Osteocyte (in vitro differentiated cells): Measurements from ENCODE around the gene PDE6B. TPM values are rescaled to one million over a fixed set of nuclear protein-coding genes. Genes with fewer than 3 reads are reported as not detected.
A peak's percentile ranks its signal among the peaks of the same experiment; 100 is the strongest.

ENCODE experiments used
- DNase-seq: peaks from one replicate; pipeline ENCODE4 v3.0.0; 2021; ENCODE audit warnings: mixed read lengths; ENCODE audit not compliant: unreplicated experiment; ENCODE audit errors: extremely low spot score
- H3K27ac Mint-ChIP-seq: one replicate; pipeline ENCODE4 v1.8.0; 2021; ENCODE audit warnings: mild to moderate bottlenecking, mixed read lengths; ENCODE audit not compliant: unreplicated experiment
- H3K27me3 Mint-ChIP-seq: one replicate; pipeline ENCODE4 v1.8.0; 2021; ENCODE audit warnings: mixed read lengths; ENCODE audit not compliant: unreplicated experiment
- H3K36me3 Mint-ChIP-seq: one replicate; pipeline ENCODE4 v1.8.0; 2021; ENCODE audit warnings: mixed read lengths; ENCODE audit not compliant: unreplicated experiment
- H3K4me1 Mint-ChIP-seq: one replicate; pipeline ENCODE4 v1.8.0; 2021; ENCODE audit warnings: mixed read lengths; ENCODE audit not compliant: unreplicated experiment
- H3K4me3 Mint-ChIP-seq: one replicate; pipeline ENCODE4 v1.8.0; 2021; ENCODE audit warnings: mild to moderate bottlenecking, moderate library complexity, mixed read lengths; ENCODE audit not compliant: unreplicated experiment
- H3K9me3 Mint-ChIP-seq: one replicate; pipeline ENCODE4 v1.8.0; 2021; ENCODE audit warnings: mixed read lengths; ENCODE audit not compliant: unreplicated experiment
- CTCF ChIP-seq: fragments of 200-600 bp; sonication (generic); IDR thresholded peaks from 2 replicates; pipeline ENCODE4 v1.5.0; 2021; ENCODE audit warnings: antibody characterized with exemption, mild to moderate bottlenecking, moderate library complexity
- total RNA-seq: library from RNA; stranded (reverse); gene quantifications from 2 replicates; pipeline ENCODE4 v1.2.1, GENCODE V29; 2021

The PDE6B gene
- total RNA-seq, 1 donor from 2014 or later, result 1.6 TPM

DNA sequence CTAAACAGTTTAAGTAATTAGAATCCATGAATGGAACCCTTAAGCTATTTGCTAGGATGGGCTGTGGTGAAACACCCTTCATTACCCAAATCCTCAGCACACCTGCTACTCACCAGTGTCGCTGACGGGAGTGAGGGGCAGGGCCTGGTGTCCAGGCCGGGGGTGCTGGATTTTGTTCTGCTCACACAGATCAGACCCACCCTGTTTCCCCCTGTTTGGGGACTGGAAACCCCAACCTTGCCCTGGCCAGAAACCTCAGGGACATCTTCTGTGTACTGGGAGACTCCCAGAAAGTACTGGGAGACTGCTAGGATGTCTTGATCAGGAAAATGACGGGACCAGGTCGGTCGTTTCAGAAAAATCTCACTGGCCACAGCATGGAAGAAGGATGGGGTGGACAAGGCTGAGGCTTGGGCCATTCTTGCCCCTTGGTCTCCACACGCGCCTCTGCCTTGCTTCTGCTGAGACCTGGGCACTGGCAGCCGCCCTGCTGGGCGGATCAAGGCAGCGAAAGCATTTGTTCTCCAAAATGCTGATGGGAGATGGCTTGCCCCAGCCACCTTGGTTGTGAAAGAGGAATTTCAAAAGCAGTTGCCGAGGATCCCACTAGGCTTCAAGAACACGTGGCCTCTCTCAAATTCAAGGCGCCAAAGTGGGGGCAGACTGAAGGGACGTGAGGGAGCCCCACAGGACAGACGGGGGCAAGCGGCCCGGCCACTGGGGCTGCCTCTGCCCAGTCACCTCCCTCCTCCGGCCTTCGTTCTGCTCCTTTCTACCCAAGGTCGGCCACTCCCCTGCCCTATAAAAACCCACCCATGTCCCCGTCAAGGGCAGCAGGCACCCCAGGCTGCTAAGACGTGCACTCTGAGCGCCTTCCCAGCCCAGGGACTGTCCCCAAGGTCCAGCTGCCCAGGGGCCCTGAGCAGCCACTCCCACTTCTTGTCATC is 23.5 kb upstream of the PDE6B start:
- H3K36me3 Mint-ChIP-seq, result no peaks in the 10 kb centered on the region
- no peak for TF ChIP-seq CTCF
- peak; percentile 83 for DNase-seq
- H3K9me3 Mint-ChIP-seq, result peaks cover 11% of the 10 kb centered on the region
- no peaks in the 10 kb centered on the region for H3K27me3 Mint-ChIP-seq
- H3K4me3 Mint-ChIP-seq, result no peak overlapping the region
- no peaks in the 10 kb centered on the region for H3K4me1 Mint-ChIP-seq
- H3K27ac Mint-ChIP-seq, result no peak overlapping the region

DNA sequence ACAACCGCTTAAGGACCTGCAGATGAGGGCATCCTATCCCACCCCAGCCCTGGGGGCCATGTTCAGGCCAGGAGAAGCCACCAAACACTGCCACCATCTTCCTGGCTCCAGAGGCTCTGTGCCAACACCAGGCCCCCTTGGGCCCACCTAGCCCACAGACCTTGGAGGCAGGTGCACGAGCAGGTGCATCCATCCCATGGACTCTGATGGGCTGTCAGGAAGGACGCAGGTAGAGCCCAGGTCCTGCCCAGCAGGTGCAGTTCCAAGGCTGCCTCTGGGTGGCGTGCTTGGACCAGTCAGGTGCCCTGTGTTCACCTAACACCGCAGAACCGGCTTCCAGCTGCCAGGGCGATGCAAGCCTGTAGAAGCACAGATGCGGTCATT is 22.8 kb upstream of the PDE6B start:
- H3K36me3 Mint-ChIP-seq, result no peaks in the 10 kb centered on the region
- peaks cover 11% of the 10 kb centered on the region for H3K9me3 Mint-ChIP-seq
- H3K4me3 Mint-ChIP-seq, result no peak overlapping the region
- H3K4me1 Mint-ChIP-seq, result no peaks in the 10 kb centered on the region
- H3K27ac Mint-ChIP-seq, result no peak overlapping the region
- TF ChIP-seq CTCF, result no peak
- no peaks in the 10 kb centered on the region for H3K27me3 Mint-ChIP-seq
- peak; percentile 84 for DNase-seq

DNA sequence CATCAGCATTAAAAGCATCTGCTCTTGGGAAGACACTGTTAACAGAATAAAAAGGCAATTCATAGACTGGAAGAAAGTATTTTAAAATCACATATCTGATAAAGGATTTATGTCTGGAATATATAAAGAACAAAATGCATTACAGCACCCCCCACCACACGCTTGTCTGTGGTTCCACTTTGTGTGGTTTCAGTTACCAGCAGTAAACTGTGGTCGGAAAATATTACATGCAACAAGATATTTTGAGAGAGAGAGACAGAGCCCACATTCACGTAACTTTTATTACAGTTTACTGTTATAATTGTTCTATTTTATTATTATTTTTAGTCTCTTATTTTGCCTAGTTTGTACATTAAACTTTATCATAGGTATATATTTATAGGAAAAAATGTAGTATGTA is 21.2 kb upstream of the PDE6B start:
- H3K4me3 Mint-ChIP-seq, result no peak overlapping the region
- no peaks in the 10 kb centered on the region for H3K36me3 Mint-ChIP-seq
- H3K9me3 Mint-ChIP-seq, result peaks cover 14% of the 10 kb centered on the region
- no peak for TF ChIP-seq CTCF
- no peak for DNase-seq
- H3K27ac Mint-ChIP-seq, result no peak overlapping the region
- H3K27me3 Mint-ChIP-seq, result no peaks in the 10 kb centered on the region
- H3K4me1 Mint-ChIP-seq, result no peaks in the 10 kb centered on the region

DNA sequence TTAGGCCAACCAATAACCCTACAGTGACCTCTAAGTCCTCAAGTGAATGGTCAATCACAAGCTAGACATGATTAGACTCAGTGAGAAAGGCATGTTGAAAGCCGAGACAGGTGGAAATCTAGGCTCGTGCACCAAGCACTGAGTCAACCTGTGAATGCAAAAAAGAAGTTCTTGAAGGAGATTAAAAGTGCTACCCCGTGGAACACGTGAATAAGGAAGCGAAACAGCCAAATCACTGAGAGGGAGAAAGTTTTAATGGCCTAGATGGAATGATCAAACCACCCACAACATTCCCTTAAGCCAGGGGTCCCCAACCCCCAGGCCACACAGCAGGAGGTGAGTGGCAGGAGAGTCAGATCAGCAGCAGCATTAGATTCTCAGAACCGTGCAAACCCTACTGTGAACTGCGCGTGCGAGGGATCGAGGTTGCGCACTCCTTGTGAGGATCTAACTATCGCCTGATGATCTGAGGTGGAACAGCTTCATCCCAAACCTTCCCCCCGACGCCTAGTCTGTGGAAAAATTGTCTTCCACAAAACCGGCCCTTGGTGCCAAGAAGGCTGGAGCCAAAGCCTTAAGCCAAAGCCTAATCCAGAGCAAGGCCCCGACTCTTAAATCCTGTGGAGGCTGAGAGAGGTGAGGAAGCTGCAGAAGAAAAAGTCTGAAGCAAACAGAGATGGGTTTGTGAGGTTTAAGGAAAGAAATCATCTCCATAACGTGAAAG is 19.5 kb upstream of the PDE6B start:
- H3K36me3 Mint-ChIP-seq, result no peaks in the 10 kb centered on the region
- H3K27me3 Mint-ChIP-seq, result no peaks in the 10 kb centered on the region
- no peak overlapping the region for H3K27ac Mint-ChIP-seq
- H3K4me1 Mint-ChIP-seq, result no peaks in the 10 kb centered on the region
- no peak overlapping the region for H3K4me3 Mint-ChIP-seq
- no peak for TF ChIP-seq CTCF
- DNase-seq, result peak; percentile 57
- H3K9me3 Mint-ChIP-seq, result peaks cover 19% of the 10 kb centered on the region

DNA sequence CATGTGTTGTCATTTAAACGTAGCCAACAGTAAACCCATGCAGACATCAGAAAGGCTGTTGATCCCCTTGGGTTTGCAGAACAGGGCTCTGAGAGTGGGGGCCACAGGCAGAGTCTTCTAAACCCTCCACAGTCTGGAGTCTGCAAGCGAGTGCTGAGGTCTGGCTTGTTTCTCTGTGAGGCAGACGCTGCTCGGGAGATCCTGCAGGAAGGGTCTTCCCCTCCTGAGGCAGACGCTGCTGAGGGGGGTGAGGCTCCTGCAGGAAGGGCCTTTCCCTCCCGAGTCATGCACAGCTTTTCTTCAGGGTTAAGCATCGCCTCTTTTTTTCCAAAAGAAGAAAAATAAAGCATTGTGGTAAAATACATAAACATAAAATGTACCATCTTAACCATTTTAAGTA is 17.1 kb upstream of the PDE6B start:
- peak; percentile 64 for DNase-seq
- no peak overlapping the region for H3K27ac Mint-ChIP-seq
- H3K4me3 Mint-ChIP-seq, result no peak overlapping the region
- no peak for TF ChIP-seq CTCF
- no peaks in the 10 kb centered on the region for H3K4me1 Mint-ChIP-seq
- peaks cover 19% of the 10 kb centered on the region for H3K9me3 Mint-ChIP-seq
- no peaks in the 10 kb centered on the region for H3K27me3 Mint-ChIP-seq
- no peaks in the 10 kb centered on the region for H3K36me3 Mint-ChIP-seq
